ENCODE measurements around the gene NID1. TPM values are rescaled to one million over a fixed set of nuclear protein-coding genes. Genes with fewer than 3 reads are reported as not detected.

NID1 gene
- polyA plus RNA-seq, 1 donor from 2014 or later = 0.04 TPM

- Histone ChIP-seq H3K9me2 (ENCODE audit: insufficient read depth, low read length) (no peaks in the 10 kb centered on the region), H3K27ac (ENCODE audit: low read length) (no peak overlapping the region), H3K4me2 (ENCODE audit: low read length) (no peak overlapping the region), H3K79me2 (replicated peaks; ENCODE audit: insufficient read depth, low read length) (no peaks in the 10 kb centered on the region), H2AFZ (ENCODE audit: low read depth, low read length) (no peak overlapping the region), H4K20me1 (ENCODE audit: insufficient read depth) (no peaks in the 10 kb centered on the region), H3K4me3 (ENCODE audit: low read length) (no peak overlapping the region), H3F3A (ENCODE audit: insufficient read depth, low read length, poor library complexity, severe bottlenecking) (no peaks in the 10 kb centered on the region), H3K36me3 (ENCODE audit: insufficient read depth, low read length) (no peaks in the 10 kb centered on the region), H3K9me3 (ENCODE audit: low read length) (no peaks in the 10 kb centered on the region), H3K9ac (ENCODE audit: low read length) (no peak overlapping the region), H3K27me3 (ENCODE audit: insufficient read depth, low read depth, low read length) (no peaks in the 10 kb centered on the region)
- TF ChIP-seq EP300 (conservative IDR thresholded peaks at IDR 0.05; ENCODE audit: poor library complexity, severe bottlenecking) (no peak), EZH2 (IDR thresholded peaks at IDR 0.05; ENCODE audit: borderline replicate concordance, insufficient read depth, low read length, poor library complexity, severe bottlenecking) (no peak), SMC3 (conservative IDR thresholded peaks at IDR 0.05; ENCODE audit: poor library complexity) (no peak), POLR2AphosphoS5 (IDR thresholded peaks at IDR 0.05) (no peak), RAD21 (conservative IDR thresholded peaks at IDR 0.05) (no peak), CTCF (IDR thresholded peaks at IDR 0.05; ENCODE audit: poor library complexity, severe bottlenecking) (no peak), MXI1 (conservative IDR thresholded peaks at IDR 0.05; ENCODE audit: poor library complexity, severe bottlenecking) (no peak), TAF1 (IDR thresholded peaks at IDR 0.05; ENCODE audit: low read depth) (no peak), REST (IDR thresholded peaks at IDR 0.05; ENCODE audit: borderline replicate concordance) (no peak)
Observed at GRCh38 chr1:236110137-236110536, 45.2 kb upstream of the NID1 start.

- no peak overlapping the region for H3K9ac ChIP-seq (ENCODE audit: low read length)
- H3K27me3 ChIP-seq (ENCODE audit: insufficient read depth, low read depth, low read length) = no peaks in the 10 kb centered on the region
- no peaks in the 10 kb centered on the region for H3K36me3 ChIP-seq (ENCODE audit: insufficient read depth, low read length)
- no peak overlapping the region for H2AFZ ChIP-seq (ENCODE audit: low read depth, low read length)
- no peaks in the 10 kb centered on the region for H3F3A ChIP-seq (ENCODE audit: insufficient read depth, low read length, poor library complexity, severe bottlenecking)
- H3K79me2 ChIP-seq (replicated peaks; ENCODE audit: insufficient read depth, low read length) = no peaks in the 10 kb centered on the region
- H3K4me3 ChIP-seq (ENCODE audit: low read length) = no peak overlapping the region
- H3K27ac ChIP-seq (ENCODE audit: low read length) = no peak overlapping the region
- no peak overlapping the region for H3K4me2 ChIP-seq (ENCODE audit: low read length)
- no peaks in the 10 kb centered on the region for H4K20me1 ChIP-seq (ENCODE audit: insufficient read depth)
- TF ChIP-seq RAD21 (conservative IDR thresholded peaks at IDR 0.05) = no peak
- TF ChIP-seq EZH2 (IDR thresholded peaks at IDR 0.05; ENCODE audit: borderline replicate concordance, insufficient read depth, low read length, poor library complexity, severe bottlenecking) = no peak
- TF ChIP-seq SMC3 (conservative IDR thresholded peaks at IDR 0.05; ENCODE audit: poor library complexity) = no peak
- TF ChIP-seq REST (IDR thresholded peaks at IDR 0.05; ENCODE audit: borderline replicate concordance) = no peak
- no peak for TF ChIP-seq POLR2AphosphoS5 (IDR thresholded peaks at IDR 0.05)
- no peak for TF ChIP-seq EP300 (conservative IDR thresholded peaks at IDR 0.05; ENCODE audit: poor library complexity, severe bottlenecking)
- no peak for TF ChIP-seq CTCF (IDR thresholded peaks at IDR 0.05; ENCODE audit: poor library complexity, severe bottlenecking)
- no peak for TF ChIP-seq MXI1 (conservative IDR thresholded peaks at IDR 0.05; ENCODE audit: poor library complexity, severe bottlenecking)
- no peak for TF ChIP-seq TAF1 (IDR thresholded peaks at IDR 0.05; ENCODE audit: low read depth)
- H3K9me2 ChIP-seq (ENCODE audit: insufficient read depth, low read length) = no peaks in the 10 kb centered on the region
- no peaks in the 10 kb centered on the region for H3K9me3 ChIP-seq (ENCODE audit: low read length)
Observed at GRCh38 chr1:236108027-236108648, 43.2 kb upstream of the NID1 start.
